B cell (primary cell): ENCODE measurements around the gene CCDC122.

Experiments used
- EZH2 ChIP-seq: IDR thresholded peaks from 2 replicates; pipeline ENCODE4 v1.6.1; 2012; ENCODE audit warnings: borderline replicate concordance, low read depth, mild to moderate bottlenecking, moderate library complexity, low read length; ENCODE audit not compliant: insufficient read depth, poor library complexity, severe bottlenecking
- TF ChIP-seq, protein P1 (sequence below): fragments of 200-600 bp; IDR thresholded peaks from one replicate; pipeline ENCODE4 v1.8.0; 2022; ENCODE audit warnings: antibody characterized with exemption, mild to moderate bottlenecking

DNA sequence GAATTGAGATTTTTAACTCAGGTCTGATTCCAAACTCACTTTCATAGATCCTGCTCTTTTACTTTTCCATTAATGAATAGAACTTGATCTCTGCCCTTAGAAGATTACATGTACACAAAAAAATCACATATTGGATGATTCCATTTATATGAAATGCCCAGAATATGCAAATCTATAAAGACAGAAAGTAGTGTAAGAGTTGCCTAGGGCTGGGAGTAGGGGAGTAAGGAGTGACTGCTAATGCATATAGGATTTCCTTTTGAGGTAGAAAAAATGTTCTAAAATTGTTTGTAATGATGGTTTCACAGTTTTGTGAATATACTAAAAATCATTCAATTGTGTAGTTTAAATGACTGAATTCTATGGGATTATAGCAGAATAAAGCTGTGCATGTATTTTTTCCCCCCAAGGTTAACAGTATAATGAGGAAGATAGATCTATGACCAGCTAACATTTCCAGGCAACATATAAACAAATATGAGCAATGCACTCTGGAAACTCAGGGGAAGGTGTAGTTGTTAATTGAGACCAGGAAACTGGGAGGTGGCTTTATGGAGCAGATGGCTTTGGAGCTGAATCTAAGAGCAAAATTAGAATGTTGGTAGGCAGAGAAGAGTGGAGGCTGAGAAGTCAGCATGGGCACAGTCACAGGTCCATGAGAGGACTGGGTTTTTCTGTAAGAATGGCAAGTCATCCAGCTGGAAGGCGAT is 41.6 kb upstream of the CCDC122 start:
- TF ChIP-seq, protein P1, sequence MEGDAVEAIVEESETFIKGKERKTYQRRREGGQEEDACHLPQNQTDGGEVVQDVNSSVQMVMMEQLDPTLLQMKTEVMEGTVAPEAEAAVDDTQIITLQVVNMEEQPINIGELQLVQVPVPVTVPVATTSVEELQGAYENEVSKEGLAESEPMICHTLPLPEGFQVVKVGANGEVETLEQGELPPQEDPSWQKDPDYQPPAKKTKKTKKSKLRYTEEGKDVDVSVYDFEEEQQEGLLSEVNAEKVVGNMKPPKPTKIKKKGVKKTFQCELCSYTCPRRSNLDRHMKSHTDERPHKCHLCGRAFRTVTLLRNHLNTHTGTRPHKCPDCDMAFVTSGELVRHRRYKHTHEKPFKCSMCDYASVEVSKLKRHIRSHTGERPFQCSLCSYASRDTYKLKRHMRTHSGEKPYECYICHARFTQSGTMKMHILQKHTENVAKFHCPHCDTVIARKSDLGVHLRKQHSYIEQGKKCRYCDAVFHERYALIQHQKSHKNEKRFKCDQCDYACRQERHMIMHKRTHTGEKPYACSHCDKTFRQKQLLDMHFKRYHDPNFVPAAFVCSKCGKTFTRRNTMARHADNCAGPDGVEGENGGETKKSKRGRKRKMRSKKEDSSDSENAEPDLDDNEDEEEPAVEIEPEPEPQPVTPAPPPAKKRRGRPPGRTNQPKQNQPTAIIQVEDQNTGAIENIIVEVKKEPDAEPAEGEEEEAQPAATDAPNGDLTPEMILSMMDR, result no peak
- no peak for TF ChIP-seq EZH2
